HFFc6 (cell line): ENCODE measurements around the gene COL2A1. TPM values are rescaled to one million over a fixed set of nuclear protein-coding genes. Genes with fewer than 3 reads are reported as not detected.

Source experiments
- DNase-seq: peaks from one replicate; pipeline ENCODE4 v3.0.0-alpha.2; 2018
- H3K27ac Mint-ChIP-seq: 2 replicates; pipeline ENCODE4 v1.8.0; 2020; ENCODE audit warnings: mild to moderate bottlenecking, mixed read lengths
- H3K27me3 Mint-ChIP-seq: 2 replicates; pipeline ENCODE4 v1.8.0; 2021; ENCODE audit warnings: mild to moderate bottlenecking, moderate library complexity, mixed read lengths; ENCODE audit not compliant: insufficient read depth
- H3K36me3 Mint-ChIP-seq: 2 replicates; pipeline ENCODE4 v1.8.0; 2021; ENCODE audit warnings: low read depth, mixed read lengths
- H3K4me1 Mint-ChIP-seq: 2 replicates; pipeline ENCODE4 v1.8.0; 2020; ENCODE audit warnings: low read depth, mixed read lengths
- H3K4me3 Mint-ChIP-seq: 2 replicates; pipeline ENCODE4 v1.8.0; 2020; ENCODE audit warnings: mild to moderate bottlenecking, moderate library complexity, mixed read lengths
- H3K9me3 Mint-ChIP-seq: 2 replicates; pipeline ENCODE4 v1.8.0; 2020; ENCODE audit warnings: mild to moderate bottlenecking, mixed read lengths
- CTCF ChIP-seq: fragments of 200-600 bp; sonication (generic); IDR thresholded peaks from 2 replicates; pipeline ENCODE4 v1.5.0; 2021; ENCODE audit warnings: antibody characterized with exemption, mild to moderate bottlenecking
- total RNA-seq, 6 experiments: library from RNA; stranded (reverse); fragmentation: NEBNext Ultra II Directional; extraction: Animal tissue kit (Norgen Biotek cat#: 25700); gene quantifications; 2 replicates in 1 of 6; 3 replicates in 5 of 6; pipeline ENCODE4 v1.2.3, GENCODE V29; 2021

COL2A1 gene
- total RNA-seq, 6 experiments from 2014 or later, result not detected

GRCh38 chr12:47950856-47951468, 53.3 kb downstream of the COL2A1 start:
- H3K27ac Mint-ChIP-seq, result no peak overlapping the region
- no peaks in the 10 kb centered on the region for H3K36me3 Mint-ChIP-seq
- no peaks in the 10 kb centered on the region for H3K9me3 Mint-ChIP-seq
- H3K4me1 Mint-ChIP-seq, result peaks cover 61% of the 10 kb centered on the region
- peak; percentile 37 for DNase-seq
- H3K4me3 Mint-ChIP-seq, result no peak overlapping the region
- no peak for TF ChIP-seq CTCF
- H3K27me3 Mint-ChIP-seq, result peaks cover 7% of the 10 kb centered on the region

GRCh38 chr12:47949441-47950341, 54.6 kb downstream of the COL2A1 start:
- TF ChIP-seq CTCF, result peak; percentile 96

GRCh38 chr12:47947341-47947740, 56.9 kb downstream of the COL2A1 start:
- H3K36me3 Mint-ChIP-seq, result no peaks in the 10 kb centered on the region
- no peak overlapping the region for H3K27ac Mint-ChIP-seq
- no peak overlapping the region for H3K4me3 Mint-ChIP-seq
- peaks cover 50% of the 10 kb centered on the region for H3K4me1 Mint-ChIP-seq
- H3K27me3 Mint-ChIP-seq, result no peaks in the 10 kb centered on the region; the same call in 1 of the 2 replicates
- no peaks in the 10 kb centered on the region for H3K9me3 Mint-ChIP-seq
- TF ChIP-seq CTCF, result no peak
- DNase-seq, result no peak

More at GRCh38 chr12:47949441-47950341, 54.6 kb downstream of the COL2A1 start:
- H3K4me3 Mint-ChIP-seq, result no peak overlapping the region
- peaks cover 5% of the 10 kb centered on the region for H3K27me3 Mint-ChIP-seq
- DNase-seq, result peak; percentile 59
- H3K36me3 Mint-ChIP-seq, result no peaks in the 10 kb centered on the region
- peaks cover 67% of the 10 kb centered on the region for H3K4me1 Mint-ChIP-seq
- H3K27ac Mint-ChIP-seq, result no peak overlapping the region
- no peaks in the 10 kb centered on the region for H3K9me3 Mint-ChIP-seq

GRCh38 chr12:47946413-47947323, 57.6 kb downstream of the COL2A1 start:
- Mint-ChIP-seq H3K4me1 (peaks cover 48% of the 10 kb centered on the region), H3K36me3 (no peaks in the 10 kb centered on the region), H3K27ac (peak overlapping the region; percentile 40), H3K9me3 (no peaks in the 10 kb centered on the region), H3K4me3 (no peak overlapping the region), H3K27me3 (no peaks in the 10 kb centered on the region; the same call in 1 of the 2 replicates)
- no peak for DNase-seq
- TF ChIP-seq CTCF, result no peak

- H3K36me3 Mint-ChIP-seq, result no peaks in the 10 kb centered on the region
- no peak overlapping the region for H3K27ac Mint-ChIP-seq
- TF ChIP-seq CTCF, result no peak
- no peak overlapping the region for H3K4me3 Mint-ChIP-seq
- peaks cover 3% of the 10 kb centered on the region for H3K27me3 Mint-ChIP-seq
- no peaks in the 10 kb centered on the region for H3K9me3 Mint-ChIP-seq
- peaks cover 35% of the 10 kb centered on the region for H3K4me1 Mint-ChIP-seq
- DNase-seq, result no peak
These were observed 58.9 kb downstream of the COL2A1 start for GRCh38 chr12:47945341-47945728.
